SK-N-SH treated with all-trans-retinoic acid at 6 μM for 48 hours (cell line): ENCODE results near the gene PFDN2.

Source experiments
- OSR1 ChIP-seq: fragments of 250-450 bp; sonication (Bioruptor Pico); IDR thresholded peaks from 2 replicates; pipeline ENCODE4 v1.8.0; 2022; ENCODE audit warnings: moderate library complexity, mild to moderate bottlenecking, inconsistent platforms
- PPARA ChIP-seq: fragments of 250-450 bp; sonication (Bioruptor Pico); IDR thresholded peaks from 2 replicates; pipeline ENCODE4 v1.5.0; 2020; ENCODE audit warnings: mild to moderate bottlenecking, borderline replicate concordance
- TCF4 ChIP-seq: fragments of 250-450 bp; sonication (Bioruptor Pico); IDR thresholded peaks from 2 replicates; pipeline ENCODE4 v1.8.0; 2021; ENCODE audit warnings: mild to moderate bottlenecking, moderate library complexity, borderline replicate concordance
- ZFP30 ChIP-seq: fragments of 450-650 bp; formaldehyde crosslinking; IDR thresholded peaks from 2 replicates; pipeline ENCODE4 v1.5.0; 2022; ENCODE audit warnings: mild to moderate bottlenecking, moderate library complexity
- TF ChIP-seq, protein P1 (sequence below): fragments of 250-450 bp; sonication (Bioruptor Pico); IDR thresholded peaks from 2 replicates; pipeline ENCODE4 v1.5.1; 2020; ENCODE audit warnings: low read depth, mild to moderate bottlenecking, moderate library complexity

DNA sequence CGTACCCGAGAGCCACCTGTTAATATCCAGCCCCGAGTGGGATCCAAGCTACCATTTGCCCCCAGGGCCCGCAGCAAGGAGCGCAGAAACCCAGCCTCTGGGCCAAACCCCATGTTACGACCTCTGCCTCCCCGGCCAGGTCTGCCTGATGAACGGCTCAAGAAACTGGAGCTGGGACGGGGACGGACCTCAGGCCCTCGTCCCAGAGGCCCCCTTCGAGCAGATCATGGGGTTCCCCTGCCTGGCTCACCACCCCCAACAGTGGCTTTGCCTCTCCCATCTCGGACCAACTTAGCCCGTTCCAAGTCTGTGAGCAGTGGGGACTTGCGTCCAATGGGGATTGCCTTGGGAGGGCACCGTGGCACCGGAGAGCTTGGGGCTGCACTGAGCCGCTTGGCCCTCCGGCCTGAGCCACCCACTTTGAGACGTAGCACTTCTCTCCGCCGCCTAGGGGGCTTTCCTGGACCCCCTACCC, 42.9 kb upstream of the PFDN2 start:
- no peak for TF ChIP-seq OSR1
- TF ChIP-seq, protein P1, sequence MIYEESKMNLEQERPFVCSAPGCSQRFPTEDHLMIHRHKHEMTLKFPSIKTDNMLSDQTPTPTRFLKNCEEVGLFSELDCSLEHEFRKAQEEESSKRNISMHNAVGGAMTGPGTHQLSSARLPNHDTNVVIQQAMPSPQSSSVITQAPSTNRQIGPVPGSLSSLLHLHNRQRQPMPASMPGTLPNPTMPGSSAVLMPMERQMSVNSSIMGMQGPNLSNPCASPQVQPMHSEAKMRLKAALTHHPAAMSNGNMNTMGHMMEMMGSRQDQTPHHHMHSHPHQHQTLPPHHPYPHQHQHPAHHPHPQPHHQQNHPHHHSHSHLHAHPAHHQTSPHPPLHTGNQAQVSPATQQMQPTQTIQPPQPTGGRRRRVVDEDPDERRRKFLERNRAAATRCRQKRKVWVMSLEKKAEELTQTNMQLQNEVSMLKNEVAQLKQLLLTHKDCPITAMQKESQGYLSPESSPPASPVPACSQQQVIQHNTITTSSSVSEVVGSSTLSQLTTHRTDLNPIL (CRISPR knock-in tag), result no peak
- no peak for TF ChIP-seq TCF4 (CRISPR knock-in tag)
- TF ChIP-seq ZFP30 (CRISPR knock-in tag), result no peak
- TF ChIP-seq PPARA, result no peak
